GM23338 (cell line): ENCODE results near the gene TIRAP. TPM values are rescaled to one million over a fixed set of nuclear protein-coding genes. Genes with fewer than 3 reads are reported as not detected.

Experiments
- ATAC-seq: fragments of 200-7000 bp; cut with Tn5 transposase; 3 replicates; pipeline ENCODE4 v1.9.1; 2020
- DNase-seq: peaks from one replicate; pipeline ENCODE4 v3.0.0-alpha.2; 2015; ENCODE audit warnings: low spot score
- H2AFZ ChIP-seq: fragments of 200-600 bp; sonication (generic); 2 replicates; pipeline ENCODE4 v1.8.0; 2016; ENCODE audit warnings: antibody characterized with exemption, mild to moderate bottlenecking, moderate library complexity
- H3F3A ChIP-seq: fragments of 200-600 bp; sonication (generic); replicated peaks from 2 replicates; pipeline ENCODE4 v1.8.0; 2017; ENCODE audit warnings: antibody characterized with exemption, mixed run types, low read depth
- H3K27ac ChIP-seq: fragments of 200-600 bp; sonication (generic); 2 replicates; pipeline ENCODE4 v1.6.1; 2016; ENCODE audit warnings: low read depth
- H3K27me3 ChIP-seq: fragments of 200-600 bp; sonication (generic); 2 replicates; pipeline ENCODE4 v1.8.0; 2016; ENCODE audit warnings: mild to moderate bottlenecking, mixed run types, moderate library complexity; ENCODE audit not compliant: insufficient read depth
- H3K36me3 ChIP-seq: fragments of 200-600 bp; sonication (generic); 2 replicates; pipeline ENCODE4 v1.8.0; 2016; ENCODE audit warnings: mild to moderate bottlenecking; ENCODE audit not compliant: insufficient read depth
- H3K4me1 ChIP-seq: fragments of 200-600 bp; sonication (generic); 2 replicates; pipeline ENCODE4 v1.8.0; 2016; ENCODE audit warnings: mild to moderate bottlenecking, moderate library complexity; ENCODE audit not compliant: insufficient read depth
- H3K4me2 ChIP-seq: fragments of 200-600 bp; sonication (generic); 2 replicates; pipeline ENCODE4 v1.7.1; 2017; ENCODE audit warnings: mixed run types
- H3K4me3 ChIP-seq: fragments of 200-600 bp; sonication (generic); 2 replicates; pipeline ENCODE4 v1.6.1; 2016; ENCODE audit warnings: mixed run types
- H3K79me2 ChIP-seq: fragments of 200-600 bp; sonication (generic); replicated peaks from 2 replicates; pipeline ENCODE4 v1.8.0; 2017; ENCODE audit warnings: mild to moderate bottlenecking; ENCODE audit not compliant: insufficient read depth
- H3K9me2 ChIP-seq: fragments of 200-600 bp; sonication (generic); 2 replicates; pipeline ENCODE4 v1.8.0; 2017; ENCODE audit not compliant: insufficient read depth
- H4K20me1 ChIP-seq: fragments of 200-600 bp; sonication (generic); replicated peaks from 2 replicates; pipeline ENCODE4 v1.8.0; 2017; ENCODE audit warnings: mild to moderate bottlenecking; ENCODE audit not compliant: insufficient read depth
- H3K27ac Mint-ChIP-seq: 2 replicates; pipeline ENCODE4 v1.8.0; 2020; ENCODE audit warnings: inconsistent platforms, mild to moderate bottlenecking, moderate library complexity, mixed read lengths
- H3K27me3 Mint-ChIP-seq: 3 replicates; pipeline ENCODE4 v1.8.0; 2022; ENCODE audit warnings: low read depth, mild to moderate bottlenecking, moderate library complexity, mixed read lengths, inconsistent platforms; ENCODE audit not compliant: insufficient read depth, poor library complexity
- H3K36me3 Mint-ChIP-seq: 3 replicates; pipeline ENCODE4 v1.8.0; 2021; ENCODE audit warnings: low read depth, mild to moderate bottlenecking, inconsistent platforms, moderate library complexity, mixed read lengths
- H3K4me1 Mint-ChIP-seq: 3 replicates; pipeline ENCODE4 v1.8.0; 2020; ENCODE audit warnings: mild to moderate bottlenecking, inconsistent platforms, mixed read lengths
- H3K4me3 Mint-ChIP-seq: 3 replicates; pipeline ENCODE4 v1.8.0; 2021; ENCODE audit warnings: moderate library complexity, mild to moderate bottlenecking, inconsistent platforms, mixed read lengths
- H3K9me3 Mint-ChIP-seq: 3 replicates; pipeline ENCODE4 v1.8.0; 2020; ENCODE audit warnings: moderate library complexity, mild to moderate bottlenecking, inconsistent platforms, mixed read lengths
- CREB1 ChIP-seq: fragments of 250-450 bp; sonication (Bioruptor Pico); IDR thresholded peaks from 2 replicates; pipeline ENCODE4 v1.5.0; 2020; ENCODE audit warnings: low read depth, mild to moderate bottlenecking, moderate library complexity
- CTCF ChIP-seq, 2 experiments: fragments of 200-600 bp in 1 of 2; sonication (generic) in 1 of 2; conservative IDR thresholded peaks; 2 replicates each; pipeline versions ENCODE4 v1.5.1 to v1.6.1; 2016 to 2017; ENCODE audit warnings: antibody characterized with exemption in 2 of 2, low read depth in 2 of 2, mild to moderate bottlenecking in 2 of 2, moderate library complexity in 1 of 2
- ETS1 ChIP-seq: IDR thresholded peaks from 2 replicates; pipeline ENCODE4 v1.6.1; 2016; ENCODE audit warnings: antibody characterized with exemption
- EZH2 ChIP-seq: fragments of 200-600 bp; sonication (generic); IDR thresholded peaks from one replicate; pipeline ENCODE4 v1.8.0; 2017; ENCODE audit warnings: antibody characterized with exemption, mild to moderate bottlenecking, low read depth; ENCODE audit not compliant: unreplicated experiment
- EZH2phosphoT487 ChIP-seq: fragments of 200-600 bp; sonication (generic); IDR thresholded peaks from one replicate; pipeline ENCODE4 v1.8.1; 2018; ENCODE audit warnings: antibody characterized with exemption; ENCODE audit not compliant: unreplicated experiment
- JUNB ChIP-seq: IDR thresholded peaks from one replicate; pipeline ENCODE4 v1.6.1; 2016; ENCODE audit warnings: antibody characterized with exemption; ENCODE audit not compliant: unreplicated experiment
- NANOG ChIP-seq: IDR thresholded peaks from 2 replicates; pipeline ENCODE4 v1.6.1; 2016; ENCODE audit warnings: antibody characterized with exemption, borderline replicate concordance
- POLR2AphosphoS5 ChIP-seq: IDR thresholded peaks from 2 replicates; pipeline ENCODE4 v1.6.1; 2016; ENCODE audit warnings: antibody characterized with exemption, low read depth
- STAT1 ChIP-seq: IDR thresholded peaks from one replicate; pipeline ENCODE4 v1.6.1; 2016; ENCODE audit warnings: antibody characterized with exemption; ENCODE audit not compliant: unreplicated experiment
- ZNF114 ChIP-seq: fragments of 250-450 bp; sonication (Bioruptor Pico); IDR thresholded peaks from 2 replicates; pipeline ENCODE4 v1.5.0; 2020; ENCODE audit warnings: mild to moderate bottlenecking, moderate library complexity
- ZNF331 ChIP-seq: fragments of 250-450 bp; sonication (Bioruptor Pico); IDR thresholded peaks from 2 replicates; pipeline ENCODE4 v1.5.0; 2020; ENCODE audit warnings: low read depth, mild to moderate bottlenecking, moderate library complexity
- ZNF462 ChIP-seq: fragments of 250-450 bp; sonication (Bioruptor Pico); IDR thresholded peaks from 2 replicates; pipeline ENCODE4 v1.5.0; 2020; ENCODE audit warnings: mild to moderate bottlenecking, moderate library complexity
- polyA plus RNA-seq: library from polyadenylated mRNA; unstranded; fragments of >200 nt; fragmentation: Nextera tagmentation; extraction: Ambion mirVana; gene quantifications from 2 replicates; pipeline ENCODE4 v1.2.1, GENCODE V29; 2016
- total RNA-seq: library from RNA; depleted of rRNA; stranded (reverse); fragments of >200 nt; shearing (Covaris generic); gene quantifications from 2 replicates; pipeline ENCODE4 v1.2.3, GENCODE V29; 2014
- TF ChIP-seq, protein P1 (sequence below): IDR thresholded peaks from one replicate; pipeline ENCODE4 v1.6.1; 2018; ENCODE audit warnings: antibody characterized with exemption; ENCODE audit not compliant: unreplicated experiment

The TIRAP gene
- total and polyA plus RNA-seq, 2 experiments from 2014 or later = 1.1 to 3.4 TPM

DNA sequence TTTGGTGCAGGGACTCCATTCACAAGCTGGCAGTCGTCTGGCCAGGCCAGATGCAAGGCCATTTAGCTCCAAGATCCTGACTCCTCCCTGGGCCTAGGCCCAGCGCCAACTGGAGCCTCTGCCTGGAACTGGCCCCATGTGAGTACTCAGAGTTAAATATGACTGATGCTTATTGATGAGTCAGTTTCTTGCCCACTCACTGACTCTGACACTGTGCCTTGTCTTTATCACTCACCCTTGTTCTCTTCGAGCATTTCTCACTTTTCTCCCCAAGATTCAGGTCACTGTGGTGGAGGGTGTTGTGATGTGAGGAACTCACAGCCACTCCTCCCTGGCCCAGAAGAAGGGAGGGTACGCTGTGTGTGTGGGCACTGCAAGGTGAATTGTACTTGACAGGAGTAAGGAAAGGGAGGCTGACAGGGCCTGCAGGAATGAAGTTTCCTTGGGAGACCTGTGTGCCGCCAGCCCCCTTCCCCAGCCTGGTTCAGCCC lies 49.4 kb downstream of the TIRAP start:
- H3K27ac ChIP-seq = no peak overlapping the region
- H3K27ac Mint-ChIP-seq = no peak overlapping the region
- no peak for ATAC-seq

More for the DNA sequence above, 49.4 kb downstream of the TIRAP start:
- H3F3A ChIP-seq = no peaks in the 10 kb centered on the region
- no peak overlapping the region for H2AFZ ChIP-seq
- no peaks in the 10 kb centered on the region for H3K36me3 ChIP-seq
- no peaks in the 10 kb centered on the region for H3K79me2 ChIP-seq
- H3K27me3 ChIP-seq = no peaks in the 10 kb centered on the region
- no peak overlapping the region for H3K4me3 ChIP-seq
- DNase-seq = no peak
- H3K4me1 ChIP-seq = peaks cover 5% of the 10 kb centered on the region
- no peak for TF ChIP-seq CTCF (conservative IDR thresholded peaks at IDR 0.05; ENCODE audit: low read depth in 2 of 2)
- no peak for TF ChIP-seq EZH2
- TF ChIP-seq ETS1 = no peak
- no peak for TF ChIP-seq ZNF114 (CRISPR knock-in tag)
- no peak for TF ChIP-seq POLR2AphosphoS5
- TF ChIP-seq JUNB = no peak
- no peak for TF ChIP-seq ZNF331 (CRISPR knock-in tag)
- no peak for TF ChIP-seq EZH2phosphoT487
- TF ChIP-seq NANOG = no peak
- TF ChIP-seq, protein P1, sequence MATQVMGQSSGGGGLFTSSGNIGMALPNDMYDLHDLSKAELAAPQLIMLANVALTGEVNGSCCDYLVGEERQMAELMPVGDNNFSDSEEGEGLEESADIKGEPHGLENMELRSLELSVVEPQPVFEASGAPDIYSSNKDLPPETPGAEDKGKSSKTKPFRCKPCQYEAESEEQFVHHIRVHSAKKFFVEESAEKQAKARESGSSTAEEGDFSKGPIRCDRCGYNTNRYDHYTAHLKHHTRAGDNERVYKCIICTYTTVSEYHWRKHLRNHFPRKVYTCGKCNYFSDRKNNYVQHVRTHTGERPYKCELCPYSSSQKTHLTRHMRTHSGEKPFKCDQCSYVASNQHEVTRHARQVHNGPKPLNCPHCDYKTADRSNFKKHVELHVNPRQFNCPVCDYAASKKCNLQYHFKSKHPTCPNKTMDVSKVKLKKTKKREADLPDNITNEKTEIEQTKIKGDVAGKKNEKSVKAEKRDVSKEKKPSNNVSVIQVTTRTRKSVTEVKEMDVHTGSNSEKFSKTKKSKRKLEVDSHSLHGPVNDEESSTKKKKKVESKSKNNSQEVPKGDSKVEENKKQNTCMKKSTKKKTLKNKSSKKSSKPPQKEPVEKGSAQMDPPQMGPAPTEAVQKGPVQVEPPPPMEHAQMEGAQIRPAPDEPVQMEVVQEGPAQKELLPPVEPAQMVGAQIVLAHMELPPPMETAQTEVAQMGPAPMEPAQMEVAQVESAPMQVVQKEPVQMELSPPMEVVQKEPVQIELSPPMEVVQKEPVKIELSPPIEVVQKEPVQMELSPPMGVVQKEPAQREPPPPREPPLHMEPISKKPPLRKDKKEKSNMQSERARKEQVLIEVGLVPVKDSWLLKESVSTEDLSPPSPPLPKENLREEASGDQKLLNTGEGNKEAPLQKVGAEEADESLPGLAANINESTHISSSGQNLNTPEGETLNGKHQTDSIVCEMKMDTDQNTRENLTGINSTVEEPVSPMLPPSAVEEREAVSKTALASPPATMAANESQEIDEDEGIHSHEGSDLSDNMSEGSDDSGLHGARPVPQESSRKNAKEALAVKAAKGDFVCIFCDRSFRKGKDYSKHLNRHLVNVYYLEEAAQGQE = no peak
- TF ChIP-seq ZNF462 (CRISPR knock-in tag) = no peak
- no peak for TF ChIP-seq STAT1
- TF ChIP-seq CREB1 (CRISPR knock-in tag) = no peak
- H3K9me3 Mint-ChIP-seq = no peaks in the 10 kb centered on the region
- H3K4me2 ChIP-seq = no peak overlapping the region
- H3K27me3 Mint-ChIP-seq = peaks cover 2% of the 10 kb centered on the region
- H3K4me3 Mint-ChIP-seq = no peak overlapping the region
- H4K20me1 ChIP-seq = no peaks in the 10 kb centered on the region
- peaks cover 31% of the 10 kb centered on the region for H3K4me1 Mint-ChIP-seq
- peaks cover 9% of the 10 kb centered on the region; the same call in 2 of the 3 replicates for H3K36me3 Mint-ChIP-seq
- H3K9me2 ChIP-seq = no peaks in the 10 kb centered on the region
